ENCODE data around the gene SELENON. TPM values are rescaled to one million over a fixed set of nuclear protein-coding genes. Genes with fewer than 3 reads are reported as not detected.

Gene SELENON
- total RNA-seq, 1 donor from 2014 or later, result 64.1 TPM

- no peaks in the 10 kb centered on the region for H3K9me3 Mint-ChIP-seq (ENCODE audit: unreplicated experiment)
These were observed 62.9 kb downstream of the SELENON start for GRCh38 chr1:25862785-25863485.

GRCh38 chr1:25863486-25864262, 63.7 kb downstream of the SELENON start:
- H3K4me1 ChIP-seq (ENCODE audit: insufficient read depth, low read length), result peaks cover 6% of the 10 kb centered on the region
- Mint-ChIP-seq H3K4me3 (ENCODE audit: unreplicated experiment) (no peak overlapping the region), H3K4me1 (ENCODE audit: low read depth, unreplicated experiment) (peaks cover 10% of the 10 kb centered on the region), H3K9me3 (ENCODE audit: unreplicated experiment) (no peaks in the 10 kb centered on the region), H3K27me3 (ENCODE audit: low read depth, unreplicated experiment) (no peaks in the 10 kb centered on the region), H3K27ac (ENCODE audit: unreplicated experiment) (peak overlapping the region; percentile 18), H3K36me3 (ENCODE audit: low read depth, unreplicated experiment) (peaks cover 11% of the 10 kb centered on the region)
- H3K9me3 ChIP-seq (ENCODE audit: insufficient read depth, low read depth, low read length), result no peaks in the 10 kb centered on the region
- H2AFZ ChIP-seq (ENCODE audit: low read depth, low read length), result no peak overlapping the region
- no peak overlapping the region for H3K9ac ChIP-seq (ENCODE audit: low read length)
- no peak overlapping the region for H3K4me2 ChIP-seq (ENCODE audit: low read length)
- H3K27me3 ChIP-seq (ENCODE audit: insufficient read depth, low read length), result no peaks in the 10 kb centered on the region
- DNase-seq (ENCODE audit: low read depth) (no peak), FAIRE-seq (no peak)
- no peak overlapping the region for H3K27ac ChIP-seq (ENCODE audit: low read depth, low read length)
- H3K79me2 ChIP-seq (ENCODE audit: insufficient read depth, low read length), result peaks cover 4% of the 10 kb centered on the region
- no peak for TF ChIP-seq EZH2 (IDR thresholded peaks at IDR 0.05; ENCODE audit: insufficient read depth, low read length)
- no peak for TF ChIP-seq CTCF (IDR thresholded peaks at IDR 0.05; ENCODE audit: insufficient read depth, low read depth, low read length)
- H4K20me1 ChIP-seq (ENCODE audit: insufficient read depth, low read length), result peaks cover 11% of the 10 kb centered on the region
- peaks cover 6% of the 10 kb centered on the region for H3K36me3 ChIP-seq (ENCODE audit: insufficient read depth, low read length)
- no peak overlapping the region for H3K4me3 ChIP-seq (ENCODE audit: insufficient read depth, low read depth, low read length)

More at GRCh38 chr1:25862785-25863485, 62.9 kb downstream of the SELENON start:
- Histone ChIP-seq H3K9me3 (ENCODE audit: insufficient read depth, low read depth, low read length) (no peaks in the 10 kb centered on the region), H3K79me2 (ENCODE audit: insufficient read depth, low read length) (peaks cover 10% of the 10 kb centered on the region), H3K4me1 (ENCODE audit: insufficient read depth, low read length) (peaks cover 10% of the 10 kb centered on the region), H3K9ac (ENCODE audit: low read length) (no peak overlapping the region), H4K20me1 (ENCODE audit: insufficient read depth, low read length) (peaks cover 11% of the 10 kb centered on the region), H3K27me3 (ENCODE audit: insufficient read depth, low read length) (no peaks in the 10 kb centered on the region), H2AFZ (ENCODE audit: low read depth, low read length) (no peak overlapping the region), H3K27ac (ENCODE audit: low read depth, low read length) (no peak overlapping the region), H3K4me2 (ENCODE audit: low read length) (no peak overlapping the region), H3K4me3 (ENCODE audit: insufficient read depth, low read depth, low read length) (no peak overlapping the region), H3K36me3 (ENCODE audit: insufficient read depth, low read length) (peaks cover 6% of the 10 kb centered on the region)
- no peak for DNase-seq (ENCODE audit: low read depth)
- FAIRE-seq, result no peak
- Mint-ChIP-seq H3K4me1 (ENCODE audit: low read depth, unreplicated experiment) (peaks cover 11% of the 10 kb centered on the region), H3K36me3 (ENCODE audit: low read depth, unreplicated experiment) (peaks cover 11% of the 10 kb centered on the region), H3K27me3 (ENCODE audit: low read depth, unreplicated experiment) (no peaks in the 10 kb centered on the region), H3K4me3 (ENCODE audit: unreplicated experiment) (no peak overlapping the region), H3K27ac (ENCODE audit: unreplicated experiment) (no peak overlapping the region)
- TF ChIP-seq CTCF (IDR thresholded peaks at IDR 0.05; ENCODE audit: insufficient read depth, low read depth, low read length), result no peak
